Activated T-helper 1 cell treated with anti-CD3 and anti-CD28 coated beads, Interleukin-12 subunit alpha, Interleukin-12 subunit beta, Interleukin-2, Interleukin-4 antibody, amounts not matched to agents 30 ng/mL and 10 ng/mL and 1 ng/mL, durations not matched to agents 14 hours and 24 hours and 36 hours (primary cell): ENCODE measurements around the gene TBX10. TPM values are rescaled to one million over a fixed set of nuclear protein-coding genes. Genes with fewer than 3 reads are reported as not detected.

ENCODE experiments used
- DNase-seq: peaks from one replicate; pipeline ENCODE4 v3.0.0; 2021; ENCODE audit warnings: low spot score
- H3K27ac Mint-ChIP-seq: one replicate; pipeline ENCODE4 v1.8.0; 2021; ENCODE audit warnings: mild to moderate bottlenecking, mixed read lengths
- H3K27me3 Mint-ChIP-seq: one replicate; pipeline ENCODE4 v1.8.0; 2022; ENCODE audit warnings: mild to moderate bottlenecking, moderate library complexity, mixed read lengths; ENCODE audit not compliant: insufficient read depth
- H3K36me3 Mint-ChIP-seq: one replicate; pipeline ENCODE4 v1.8.0; 2021; ENCODE audit warnings: low read depth, mixed read lengths
- H3K4me1 Mint-ChIP-seq: one replicate; pipeline ENCODE4 v1.8.0; 2021; ENCODE audit warnings: low read depth, mixed read lengths
- H3K4me3 Mint-ChIP-seq: one replicate; pipeline ENCODE4 v1.8.0; 2021; ENCODE audit warnings: mild to moderate bottlenecking, moderate library complexity, mixed read lengths
- H3K9me3 Mint-ChIP-seq: one replicate; pipeline ENCODE4 v1.8.0; 2021; ENCODE audit warnings: mixed read lengths
- intact Hi-C: fragments of 100-400 bp; cut with micrococcal nuclease; formaldehyde crosslinking; loops from one replicate; pipeline ENCODE4 v1.15.1; 2024
- total RNA-seq: library from RNA; stranded (reverse); gene quantifications from 2 replicates; pipeline ENCODE4 v1.2.3, GENCODE V29; 2022

Gene TBX10
- total RNA-seq, 1 donor from 2014 or later: not detected

DNA sequence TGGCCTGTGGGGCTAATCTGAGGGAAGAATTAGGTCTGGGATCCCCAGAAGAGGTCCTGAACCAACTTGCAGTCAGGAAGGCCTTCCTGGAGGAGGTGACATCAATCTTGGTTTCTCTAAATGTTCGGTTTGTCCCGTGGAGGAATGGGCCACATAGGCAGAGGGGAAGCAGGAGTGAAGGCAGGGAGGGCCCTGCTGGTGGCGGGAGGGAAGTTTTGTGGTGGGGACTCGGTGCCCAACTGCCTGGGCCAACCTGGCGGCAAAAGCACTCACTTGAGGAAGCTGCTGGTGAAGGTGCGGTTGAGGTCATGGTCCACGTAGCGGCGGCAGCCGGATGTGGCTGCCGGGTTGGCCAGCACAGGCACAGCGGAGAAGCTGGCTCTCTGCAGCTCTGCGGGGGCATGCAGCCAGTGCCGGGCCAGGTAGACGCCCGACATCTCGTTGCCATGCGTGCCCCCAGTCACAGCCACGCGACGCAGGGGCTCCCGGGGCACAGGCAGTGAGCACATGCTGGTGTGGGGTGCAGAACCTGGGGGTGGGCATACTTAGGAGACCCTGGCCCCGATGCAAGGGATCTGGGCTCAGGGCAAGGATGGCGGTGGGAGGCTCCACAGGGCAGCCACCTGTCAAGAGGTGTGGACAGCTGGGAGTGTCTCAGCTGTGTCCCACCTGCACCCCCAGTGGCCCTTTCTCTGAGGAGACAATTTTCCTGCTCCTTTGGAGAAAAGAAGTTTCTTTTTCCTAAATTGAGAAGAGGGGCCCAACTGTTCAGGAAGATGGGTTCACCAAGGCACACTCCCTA is 7.2 kb upstream of the TBX10 start:
- no peaks in the 10 kb centered on the region for H3K9me3 Mint-ChIP-seq
- intact Hi-C loops: no loop called here
- H3K27ac Mint-ChIP-seq: peak overlapping the region; percentile 15

DNA sequence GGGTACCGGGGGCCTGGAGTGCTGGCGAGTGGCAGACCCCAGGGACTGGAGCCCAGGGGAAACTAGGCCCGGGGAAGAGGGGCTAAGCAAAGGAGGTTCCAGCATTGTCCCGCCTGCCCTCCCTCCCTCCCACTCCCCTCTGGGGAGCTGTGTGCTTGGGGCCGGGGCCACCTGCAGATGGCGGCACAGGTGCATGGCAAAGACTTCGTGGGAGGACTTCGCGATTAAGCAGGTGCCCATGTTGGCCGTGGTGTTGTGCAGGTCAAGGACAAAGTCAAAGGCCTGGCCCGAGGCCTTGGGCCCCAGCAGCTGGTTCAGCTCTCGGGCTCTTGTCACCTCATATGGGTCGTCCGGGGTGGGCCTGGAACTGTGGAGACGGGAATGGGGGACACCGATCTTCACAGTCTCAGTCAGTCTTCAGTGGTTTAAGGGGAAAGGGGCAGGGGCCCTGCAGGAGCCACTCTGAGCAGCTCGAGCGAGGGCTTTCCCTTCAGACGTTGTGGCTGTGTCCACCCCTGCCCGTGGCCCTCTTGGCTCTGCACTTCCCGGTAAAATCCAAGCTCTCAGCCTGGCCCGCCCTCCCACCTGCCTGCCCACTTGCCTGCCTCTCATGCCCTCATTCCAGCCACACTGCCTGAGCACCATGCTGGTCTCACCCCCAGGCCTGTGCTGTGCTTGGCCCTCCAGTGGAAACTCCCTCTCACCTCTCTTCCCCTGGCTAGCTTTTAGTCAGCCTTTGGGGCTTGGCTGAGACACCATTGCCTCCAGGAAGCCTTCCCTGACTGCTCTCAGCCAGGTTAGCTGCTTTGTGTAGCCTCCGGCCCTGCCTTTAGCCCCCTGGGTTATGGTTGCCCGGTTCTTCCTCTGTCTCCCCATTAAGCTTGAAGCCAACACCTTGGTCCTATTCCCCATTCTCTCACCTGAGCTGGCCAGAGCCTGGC is 6.2 kb upstream of the TBX10 start:
- peak overlapping the region; percentile 43 for H3K27ac Mint-ChIP-seq
- peaks cover 22% of the 10 kb centered on the region for H3K4me1 Mint-ChIP-seq
- peaks cover 7% of the 10 kb centered on the region for H3K27me3 Mint-ChIP-seq
- no peaks in the 10 kb centered on the region for H3K36me3 Mint-ChIP-seq
- DNase-seq: no peak
- H3K9me3 Mint-ChIP-seq: no peaks in the 10 kb centered on the region
- H3K4me3 Mint-ChIP-seq: no peak overlapping the region
- intact Hi-C loops: no loop called here

More for the DNA sequence above, 7.2 kb upstream of the TBX10 start:
- peaks cover 22% of the 10 kb centered on the region for H3K4me1 Mint-ChIP-seq
- peak; percentile 41 for DNase-seq
- peaks cover 7% of the 10 kb centered on the region for H3K27me3 Mint-ChIP-seq
- no peak overlapping the region for H3K4me3 Mint-ChIP-seq
- H3K36me3 Mint-ChIP-seq: no peaks in the 10 kb centered on the region

DNA sequence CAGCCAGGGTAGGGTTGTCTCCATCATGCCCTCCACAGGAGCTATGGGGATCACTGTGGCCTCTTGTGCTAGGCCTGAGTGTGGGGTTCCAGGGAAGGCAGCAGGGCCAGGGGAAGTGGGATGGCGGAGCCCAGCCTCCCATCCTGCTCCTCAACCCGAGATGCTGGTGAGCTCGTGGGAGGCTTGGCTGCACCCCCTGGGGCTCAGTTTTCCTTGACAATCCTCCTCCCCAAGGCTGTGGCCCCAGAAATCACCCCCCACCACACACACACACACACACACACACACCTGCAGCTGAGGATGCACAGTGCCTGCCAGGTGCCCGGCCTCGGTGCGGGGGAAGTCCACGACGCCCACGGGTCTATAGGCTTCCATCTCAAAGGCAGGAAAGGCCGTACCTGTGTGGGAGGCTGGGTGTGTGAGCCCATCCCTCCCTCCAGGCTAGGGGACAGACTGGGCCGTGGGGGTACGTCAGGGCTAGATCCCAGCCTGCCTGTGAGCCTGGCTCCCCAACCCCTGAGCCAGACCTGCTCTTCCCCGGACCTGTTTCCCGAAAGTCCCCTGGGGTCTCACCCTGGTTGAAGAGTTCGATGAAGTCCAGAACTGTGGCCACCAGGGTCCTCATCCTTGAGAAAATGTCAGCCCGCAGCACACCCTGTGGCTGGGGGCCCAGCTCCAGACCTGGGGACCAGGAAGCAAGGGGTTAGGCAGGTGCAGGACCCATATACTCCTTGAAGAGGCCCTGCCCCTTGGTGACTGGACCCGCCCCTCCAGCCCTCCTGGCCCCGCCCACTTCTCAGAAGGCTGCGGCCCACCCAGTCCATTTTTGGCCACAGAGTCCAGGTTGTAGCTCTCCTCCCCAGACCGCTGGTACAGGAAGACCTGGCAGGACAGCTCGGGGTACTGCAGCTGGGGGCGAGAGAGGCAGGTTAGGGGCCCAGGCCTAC is 5.2 kb upstream of the TBX10 start:
- Mint-ChIP-seq H3K27me3 (peaks cover 7% of the 10 kb centered on the region), H3K9me3 (no peaks in the 10 kb centered on the region), H3K4me1 (peaks cover 13% of the 10 kb centered on the region), H3K4me3 (no peak overlapping the region), H3K27ac (no peak overlapping the region), H3K36me3 (no peaks in the 10 kb centered on the region)
- no peak for DNase-seq
- intact Hi-C loops: loop anchor here (1.0 kb wide), 1 partner anchor 72 kb away; no protein-coding TSS in a partner anchor

DNA sequence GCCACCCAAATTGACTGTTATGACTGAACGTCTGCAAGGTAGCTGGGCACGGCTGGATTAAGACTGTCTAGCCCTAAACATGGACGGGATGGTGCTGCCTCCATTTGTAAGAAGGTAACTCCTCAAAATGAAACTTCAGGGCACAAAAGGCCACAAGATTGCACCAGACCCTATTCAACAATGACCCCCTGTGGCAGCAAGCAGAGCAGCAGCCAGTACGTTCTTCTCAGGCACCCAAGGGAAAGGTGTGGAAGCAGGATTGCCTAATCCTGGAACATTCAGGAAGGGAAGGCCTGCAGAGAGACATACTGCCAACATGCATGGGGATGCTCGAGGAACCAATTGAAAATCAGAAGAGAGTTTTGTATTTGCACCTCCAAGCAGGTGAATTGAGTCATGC is 4.5 kb upstream of the TBX10 start:
- no peaks in the 10 kb centered on the region for H3K36me3 Mint-ChIP-seq
- peaks cover 7% of the 10 kb centered on the region for H3K27me3 Mint-ChIP-seq
- no peak for DNase-seq
- no peaks in the 10 kb centered on the region for H3K9me3 Mint-ChIP-seq
- no peak overlapping the region for H3K27ac Mint-ChIP-seq
- H3K4me3 Mint-ChIP-seq: no peak overlapping the region
- intact Hi-C loops: loop anchor here (1.0 kb wide), 1 partner anchor 72 kb away; no protein-coding TSS in a partner anchor
- H3K4me1 Mint-ChIP-seq: peaks cover 12% of the 10 kb centered on the region

DNA sequence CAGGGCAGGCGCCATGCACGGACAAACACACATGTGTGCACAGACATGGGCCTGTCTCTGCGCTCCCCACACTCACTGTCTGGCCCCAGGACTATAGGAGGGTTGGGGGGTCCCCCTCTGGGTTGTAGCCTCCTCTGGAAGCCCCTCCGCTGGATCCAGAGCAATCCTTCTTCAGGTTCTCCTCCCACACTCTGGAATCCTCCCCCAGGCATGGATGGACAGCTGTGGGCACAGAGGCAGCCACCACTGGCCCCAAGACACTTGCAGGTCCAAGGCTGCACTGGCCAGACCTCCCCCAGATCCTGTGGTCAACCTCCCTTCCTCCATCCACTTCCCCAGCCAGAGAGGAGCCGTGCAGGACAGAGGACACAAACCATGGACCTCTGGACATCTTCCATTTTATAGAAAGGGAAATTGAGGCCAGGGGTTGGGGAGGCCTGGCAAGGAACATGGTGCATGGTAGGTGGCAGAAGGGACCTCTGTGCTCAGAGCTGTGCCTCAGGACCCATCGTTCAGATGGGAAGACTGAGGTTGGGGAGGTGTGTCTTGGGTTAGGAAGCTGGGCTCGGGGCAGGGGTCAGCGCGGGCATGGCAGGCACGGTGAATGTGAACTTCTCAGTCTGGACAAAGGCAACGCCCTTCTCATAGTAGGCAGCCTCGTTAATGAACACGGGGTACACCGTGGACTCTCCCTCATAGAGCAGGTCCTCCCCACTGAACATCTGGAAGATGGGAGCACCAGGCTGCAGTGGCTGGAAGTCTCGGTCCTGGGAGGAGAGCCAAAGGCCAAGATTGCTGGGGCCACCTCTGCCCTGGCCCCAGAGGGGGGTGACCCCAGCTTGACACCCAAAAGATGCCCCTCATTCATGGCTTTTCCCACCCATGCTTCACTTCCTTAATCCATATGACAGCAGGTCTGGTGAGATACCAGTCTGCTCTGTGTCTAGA is 2.9 kb upstream of the TBX10 start:
- Mint-ChIP-seq H3K4me1 (peaks cover 12% of the 10 kb centered on the region), H3K9me3 (no peaks in the 10 kb centered on the region), H3K27ac (no peak overlapping the region), H3K27me3 (peaks cover 7% of the 10 kb centered on the region), H3K4me3 (no peak overlapping the region), H3K36me3 (no peaks in the 10 kb centered on the region)
- intact Hi-C loops: no loop called here
- DNase-seq: no peak

DNA sequence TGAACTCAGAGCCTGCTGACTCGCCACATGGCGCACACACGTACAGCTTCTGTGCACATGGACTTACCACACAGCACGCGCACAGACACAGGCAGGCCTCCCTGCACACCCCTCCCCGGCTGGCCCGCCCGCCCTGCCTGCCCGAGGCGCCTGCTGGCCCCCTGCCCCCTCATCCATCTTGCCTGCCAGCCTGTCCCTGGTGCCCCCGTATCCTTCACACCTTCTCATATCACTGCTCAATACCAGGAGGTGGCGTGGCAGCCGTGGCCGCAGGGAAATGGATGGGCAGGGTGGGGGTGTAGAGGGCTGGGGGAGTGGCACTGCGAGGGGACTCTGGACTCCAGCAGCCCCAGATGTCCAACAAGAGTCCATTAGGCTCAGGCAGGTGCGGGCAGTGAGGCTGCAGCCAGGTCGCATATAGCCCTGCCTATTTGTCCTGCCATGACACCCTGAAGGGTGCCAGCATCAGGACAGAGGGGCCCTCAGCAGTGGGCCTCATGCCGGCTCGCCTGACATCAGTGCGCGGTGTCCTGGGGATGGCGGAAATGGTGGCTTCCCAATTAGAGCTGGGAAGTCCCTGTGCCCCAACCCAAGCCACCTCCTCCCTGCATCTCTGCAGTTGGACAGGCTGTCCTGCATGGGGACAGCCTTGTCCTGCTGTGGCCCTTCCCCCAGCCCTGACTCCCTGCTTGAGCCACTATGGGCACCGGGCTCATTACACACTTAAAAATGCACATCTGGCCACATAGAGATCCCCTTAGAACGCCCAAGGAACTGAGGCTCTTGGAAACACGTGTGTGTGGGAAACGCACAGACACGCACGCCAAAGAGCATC is 2.0 kb upstream of the TBX10 start:
- Mint-ChIP-seq H3K9me3 (no peaks in the 10 kb centered on the region), H3K27me3 (peaks cover 7% of the 10 kb centered on the region), H3K4me3 (no peak overlapping the region), H3K36me3 (no peaks in the 10 kb centered on the region), H3K27ac (no peak overlapping the region), H3K4me1 (peaks cover 13% of the 10 kb centered on the region)
- no peak for DNase-seq
- intact Hi-C loops: no loop called here

DNA sequence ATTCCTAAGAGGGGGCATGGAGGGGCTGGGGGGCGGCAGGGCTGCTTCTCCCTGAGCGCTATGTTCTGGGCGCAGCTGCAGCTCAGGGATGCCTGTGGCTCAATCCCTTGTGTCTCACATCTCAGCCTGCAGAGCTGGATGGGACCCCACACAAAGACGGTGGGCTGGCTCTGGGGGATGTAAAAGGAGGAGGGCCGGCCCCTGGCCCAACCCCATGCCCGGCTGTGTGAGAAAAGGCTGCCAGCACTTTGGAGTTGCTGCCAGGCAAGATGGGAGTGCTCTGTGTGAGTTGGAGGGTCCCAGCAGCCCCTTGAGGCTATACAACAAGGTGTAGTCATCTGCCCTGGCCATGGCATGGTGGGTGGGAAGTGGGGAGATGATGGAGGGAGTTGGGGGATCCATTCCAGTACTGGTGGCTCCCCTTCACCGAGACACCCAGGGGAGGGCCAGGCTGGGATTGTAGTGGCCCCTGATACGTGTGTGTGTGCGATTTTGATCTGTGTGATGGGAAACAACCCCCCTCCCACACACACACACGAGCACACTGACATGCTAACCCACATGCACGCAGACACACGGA is 1.3 kb upstream of the TBX10 start:
- Mint-ChIP-seq H3K9me3 (no peaks in the 10 kb centered on the region), H3K36me3 (no peaks in the 10 kb centered on the region), H3K27ac (no peak overlapping the region), H3K4me3 (no peak overlapping the region), H3K4me1 (peaks cover 7% of the 10 kb centered on the region), H3K27me3 (peaks cover 3% of the 10 kb centered on the region)
- intact Hi-C loops: loop anchor here (1.0 kb wide), 1 partner anchor 18 kb away; no protein-coding TSS in a partner anchor
- DNase-seq: no peak

DNA sequence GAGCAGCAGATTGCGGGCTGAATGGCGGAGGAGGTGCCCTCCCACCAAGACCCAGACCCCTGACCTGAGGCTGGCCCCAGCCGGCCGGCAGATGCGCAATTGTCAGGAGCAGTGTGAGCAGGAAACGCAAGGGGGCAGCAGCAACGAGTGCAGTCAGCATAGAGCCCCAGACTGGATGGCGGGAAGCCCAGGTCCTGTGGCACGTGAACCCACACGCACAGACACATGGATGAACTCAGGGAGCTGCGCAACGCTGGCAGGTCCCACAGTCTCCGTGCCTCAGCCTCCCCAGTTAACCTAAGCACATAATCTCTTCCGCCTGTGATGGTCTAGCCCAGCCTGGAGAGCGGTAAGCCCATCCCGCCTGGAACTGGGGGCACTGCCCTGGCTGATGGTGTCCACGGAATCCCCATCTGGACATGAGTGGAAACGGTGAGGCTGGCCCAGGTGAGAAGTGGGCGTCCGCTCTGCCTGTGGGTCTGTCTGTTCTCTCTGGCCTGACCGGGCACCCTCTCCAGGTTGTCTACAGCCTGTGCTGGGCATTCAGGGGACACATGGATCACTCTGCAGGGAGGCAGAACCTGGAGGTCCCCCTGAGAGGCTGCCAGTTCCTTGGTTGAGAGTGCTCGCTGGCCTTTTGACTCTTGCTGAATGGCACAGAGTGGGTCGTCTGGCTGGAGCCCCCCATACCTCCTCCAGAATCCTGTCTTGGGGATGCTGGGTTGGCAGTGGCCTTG is 626 bp upstream of the TBX10 start:
- Mint-ChIP-seq H3K27me3 (peaks cover 4% of the 10 kb centered on the region), H3K27ac (no peak overlapping the region), H3K36me3 (no peaks in the 10 kb centered on the region), H3K9me3 (no peaks in the 10 kb centered on the region), H3K4me1 (peaks cover 7% of the 10 kb centered on the region), H3K4me3 (no peak overlapping the region)
- peak; percentile 28 for DNase-seq
- intact Hi-C loops: loop anchor here (1.0 kb wide), 1 partner anchor 19 kb away; no protein-coding TSS in a partner anchor

DNA sequence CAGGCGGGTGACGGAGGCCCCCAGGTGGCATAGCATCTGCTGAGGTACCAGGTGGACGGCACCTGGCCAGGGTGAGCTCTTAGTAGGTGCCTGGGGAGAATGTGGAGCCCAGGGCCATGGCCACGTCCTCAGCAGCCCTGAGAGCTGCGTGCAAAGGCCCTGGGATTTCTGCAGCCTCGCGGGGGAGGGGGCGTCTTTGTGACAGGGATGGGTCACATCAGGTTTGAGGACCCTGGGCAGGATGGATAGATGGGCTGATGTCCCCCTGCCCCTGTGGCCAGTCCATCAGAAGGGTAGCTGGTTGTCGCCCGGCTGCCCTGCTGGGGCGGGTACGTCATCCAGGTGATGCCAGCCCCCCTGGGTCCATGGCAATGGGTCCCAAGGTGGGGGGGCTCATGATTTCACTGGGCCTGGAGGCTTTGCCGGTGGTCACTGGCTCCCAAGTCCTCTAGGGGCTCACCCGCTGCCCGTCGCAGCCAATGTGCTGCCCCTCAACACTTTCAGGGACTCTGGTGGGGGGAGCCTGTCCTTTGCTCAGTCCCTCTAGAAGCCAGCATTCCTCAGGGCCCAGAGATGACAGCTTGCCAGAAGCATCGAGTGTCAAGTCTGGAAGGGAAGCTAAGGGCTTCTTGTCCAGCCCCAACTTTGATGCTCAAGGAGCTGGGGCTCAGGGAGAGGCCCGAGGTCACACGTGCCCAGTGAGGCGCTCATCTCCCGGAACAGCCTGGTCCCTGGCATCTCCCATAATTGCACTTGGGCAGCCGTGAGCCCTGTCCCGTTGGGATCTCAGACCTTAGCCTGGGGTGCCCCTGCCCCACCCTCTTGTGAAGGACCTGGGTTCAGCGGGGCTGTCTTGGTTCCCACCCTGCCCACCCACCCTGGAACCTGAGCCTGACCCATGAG is 777 bp downstream of the TBX10 start:
- no peak overlapping the region for H3K4me3 Mint-ChIP-seq
- H3K4me1 Mint-ChIP-seq: peaks cover 7% of the 10 kb centered on the region
- H3K9me3 Mint-ChIP-seq: no peaks in the 10 kb centered on the region
- H3K27me3 Mint-ChIP-seq: peaks cover 5% of the 10 kb centered on the region
- H3K27ac Mint-ChIP-seq: no peak overlapping the region
- DNase-seq: no peak
- H3K36me3 Mint-ChIP-seq: no peaks in the 10 kb centered on the region
- intact Hi-C loops: no loop called here
